Measurements from ENCODE around the gene PIGM.
"Not testable (repeated sequence)": the region's sequence is repeated elsewhere in the genome, so short reads cannot be mapped to it uniquely, and the experiment has no call there.

Gene PIGM

DNA sequence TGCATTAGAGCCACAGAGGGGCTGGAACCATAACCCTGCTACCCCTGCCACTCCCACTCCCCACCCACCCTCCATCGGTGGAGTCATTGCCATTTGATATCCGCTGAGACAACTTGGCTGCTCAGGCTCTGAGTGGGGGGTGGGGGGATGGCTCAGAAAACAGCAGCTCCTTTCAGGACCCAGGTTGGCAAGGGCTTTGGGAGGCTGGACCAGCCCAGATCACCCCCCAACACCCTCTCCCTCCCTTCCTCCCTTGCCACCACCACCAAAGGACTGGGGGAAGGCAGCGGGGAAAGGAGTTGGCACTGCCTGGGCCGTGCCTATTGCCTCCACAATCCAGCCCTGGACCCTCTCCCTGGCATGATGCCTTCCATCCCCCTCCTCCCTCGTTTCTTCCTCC lies 36.4 kb upstream of the PIGM start:
- no peak for FAIRE-seq

DNA sequence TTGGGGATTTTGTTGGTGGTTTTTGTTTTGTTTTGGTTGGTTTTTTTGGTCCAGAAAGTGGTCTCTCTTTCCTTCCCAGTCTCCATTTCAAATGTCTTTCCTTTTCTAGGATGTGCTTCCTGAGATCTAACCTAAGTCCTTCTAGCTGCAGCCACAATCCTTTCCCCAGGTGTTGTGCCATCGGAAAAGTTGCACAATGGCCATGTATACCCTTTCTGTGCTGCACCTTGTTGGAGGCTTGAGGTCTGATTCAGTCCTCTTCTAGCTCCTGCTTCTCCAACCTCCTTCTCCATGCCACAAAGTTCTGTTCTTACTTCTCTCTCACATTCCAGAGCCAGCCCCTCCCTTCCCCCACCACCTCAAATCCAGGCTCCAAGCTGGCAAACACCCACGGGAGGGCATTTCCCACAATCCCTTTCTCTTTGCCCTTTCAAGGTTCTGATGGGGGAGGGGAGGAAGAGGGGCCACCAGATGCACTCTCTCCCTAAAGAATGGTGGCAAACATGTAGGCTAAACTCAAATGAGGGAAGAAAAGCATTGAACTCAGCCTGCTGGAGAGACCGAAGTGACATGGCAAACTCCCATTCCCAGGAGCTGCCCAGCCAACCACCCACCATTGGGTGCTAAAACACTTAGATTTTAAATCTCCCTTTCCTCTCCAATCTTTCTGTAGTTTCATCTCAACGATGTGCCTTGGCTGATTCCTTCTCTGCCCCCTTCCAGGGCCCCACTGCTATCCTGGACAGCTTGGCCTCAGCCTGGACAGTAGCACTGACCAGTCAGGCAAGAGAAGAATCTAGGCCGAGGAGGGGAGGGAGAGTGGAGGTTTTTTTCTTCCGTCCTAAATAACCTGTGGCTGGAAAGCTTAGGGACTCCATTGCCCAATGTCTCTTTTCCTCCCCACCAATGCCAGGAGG lies 35.3 kb upstream of the PIGM start:
- TF ChIP-seq POLR2A (IDR thresholded peaks at IDR 0.05; ENCODE audit: low read depth, low read length): no peak
- DNase-seq (ENCODE audit: insufficient read length, low spot score): no peak
- no peak for FAIRE-seq

More for the DNA sequence above, 36.4 kb upstream of the PIGM start:
- no peak for DNase-seq (ENCODE audit: insufficient read length, low spot score)
- TF ChIP-seq POLR2A (IDR thresholded peaks at IDR 0.05; ENCODE audit: low read depth, low read length): no peak

GRCh38 chr1:160064746-160065145 lies 33.0 kb upstream of the PIGM start:
- no peak for DNase-seq (ENCODE audit: insufficient read length, low spot score)
- no peak for FAIRE-seq
- no peak for TF ChIP-seq POLR2A (IDR thresholded peaks at IDR 0.05; ENCODE audit: low read depth, low read length)

DNA sequence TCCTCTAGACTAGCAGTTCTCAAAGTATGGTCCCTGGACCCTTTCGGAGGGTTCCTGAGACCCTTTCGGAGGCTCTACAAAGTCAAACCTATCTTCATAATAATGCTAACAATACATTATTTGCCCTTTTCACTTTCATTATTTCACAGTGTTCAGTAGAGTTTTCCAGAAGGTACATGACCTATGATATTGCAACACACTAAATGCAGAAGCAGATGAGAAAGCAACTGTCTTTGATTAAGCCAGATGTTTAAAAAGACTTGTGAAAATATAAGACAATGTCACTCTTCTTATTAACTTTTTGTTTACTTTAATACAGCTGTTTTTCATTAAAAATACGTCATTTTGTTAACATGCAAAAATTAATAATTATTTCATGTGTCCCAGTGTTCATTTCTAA lies 32.4 kb upstream of the PIGM start:
- no peak for TF ChIP-seq POLR2A (IDR thresholded peaks at IDR 0.05; ENCODE audit: low read depth, low read length)
- FAIRE-seq (no peak), DNase-seq (ENCODE audit: insufficient read length, low spot score) (no peak)

DNA sequence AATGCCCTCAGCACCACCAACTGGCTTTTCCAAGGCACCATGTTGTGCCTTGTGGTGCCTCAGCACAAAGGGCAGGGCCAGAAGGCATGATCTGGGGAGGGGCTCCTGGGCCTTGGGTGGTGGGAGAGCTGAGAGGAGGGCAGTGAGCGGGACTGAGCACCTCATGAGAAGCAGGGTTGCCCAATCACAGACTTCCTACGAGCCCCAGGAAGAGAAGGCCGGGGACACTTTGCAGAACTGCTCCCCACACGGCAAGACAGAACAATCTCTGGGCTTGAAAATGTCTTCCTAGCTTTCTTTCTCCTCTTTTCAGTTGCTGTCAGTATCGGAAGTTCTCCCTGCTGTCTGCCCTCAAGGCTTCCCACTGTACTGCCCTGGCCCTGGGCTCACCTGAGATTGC lies 31.4 kb upstream of the PIGM start:
- DNase-seq (ENCODE audit: insufficient read length, low spot score) (no peak), FAIRE-seq (no peak)
- TF ChIP-seq POLR2A (IDR thresholded peaks at IDR 0.05; ENCODE audit: low read depth, low read length): no peak

GRCh38 chr1:160062230-160062532 lies 30.4 kb upstream of the PIGM start:
- FAIRE-seq: no peak
- no peak for DNase-seq (ENCODE audit: insufficient read length, low spot score)
- TF ChIP-seq POLR2A (IDR thresholded peaks at IDR 0.05; ENCODE audit: low read depth, low read length): no peak

DNA sequence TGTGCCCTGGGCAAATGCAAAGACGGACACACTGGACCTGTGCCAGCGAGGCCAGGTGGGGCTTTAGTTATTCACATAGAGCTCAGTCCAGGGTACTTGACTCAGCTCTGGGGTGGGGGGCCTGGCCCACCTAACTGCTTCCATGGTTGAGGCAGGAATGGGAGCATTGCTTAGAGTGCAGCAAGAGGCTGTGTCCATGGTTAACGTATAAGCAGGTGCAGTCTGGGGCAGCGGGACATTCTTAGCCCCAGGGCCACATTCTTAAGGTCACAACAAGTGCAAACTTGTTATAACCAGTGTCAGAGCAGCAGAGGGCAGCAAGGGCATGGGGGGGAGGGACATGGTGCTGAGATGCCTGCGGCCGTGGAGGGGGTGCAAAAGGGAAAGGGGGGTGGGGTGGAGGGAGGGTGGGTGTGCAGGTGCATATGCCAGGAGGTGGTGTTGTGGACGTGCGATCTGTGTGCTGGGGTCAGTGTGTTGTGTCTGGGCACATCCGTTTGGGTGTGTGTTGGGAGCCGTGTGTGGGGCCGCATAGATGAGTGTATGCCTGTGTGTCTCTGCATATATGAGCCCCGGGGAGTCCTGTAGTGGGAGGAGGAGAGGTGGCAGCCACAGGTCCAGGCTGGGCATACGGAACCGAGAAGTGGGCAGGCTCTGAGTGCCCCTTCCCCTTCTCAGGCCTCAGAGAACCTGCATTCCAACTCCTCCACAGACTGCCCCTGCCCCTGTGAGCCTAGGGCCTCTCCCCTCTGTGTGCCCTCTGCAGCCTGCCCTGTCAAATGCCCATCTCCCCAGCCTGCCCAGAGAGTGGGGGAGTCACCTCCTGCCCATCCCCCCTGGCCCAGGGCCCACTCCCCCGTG lies 29.8 kb upstream of the PIGM start:
- FAIRE-seq: no peak
- no peak for TF ChIP-seq POLR2A (IDR thresholded peaks at IDR 0.05; ENCODE audit: low read depth, low read length)
- no peak for DNase-seq (ENCODE audit: insufficient read length, low spot score)

GRCh38 chr1:160058087-160058486 lies 26.3 kb upstream of the PIGM start:
- TF ChIP-seq POLR2A (IDR thresholded peaks at IDR 0.05; ENCODE audit: low read depth, low read length): no peak
- no peak for DNase-seq (ENCODE audit: insufficient read length, low spot score)
- FAIRE-seq: no peak

GRCh38 chr1:160056648-160057169 lies 24.9 kb upstream of the PIGM start:
- TF ChIP-seq POLR2A (IDR thresholded peaks at IDR 0.05; ENCODE audit: low read depth, low read length): no peak
- no peak for FAIRE-seq
- DNase-seq (ENCODE audit: insufficient read length, low spot score): no peak

- FAIRE-seq: no peak
- TF ChIP-seq POLR2A (IDR thresholded peaks at IDR 0.05; ENCODE audit: low read depth, low read length): no peak
Measured at GRCh38 chr1:160053548-160054365, 22.0 kb upstream of the PIGM start.

GRCh38 chr1:160052936-160053335 lies 21.1 kb upstream of the PIGM start:
- no peak for FAIRE-seq
- DNase-seq (ENCODE audit: insufficient read length, low spot score): no peak
- TF ChIP-seq POLR2A (IDR thresholded peaks at IDR 0.05; ENCODE audit: low read depth, low read length): no peak

More at GRCh38 chr1:160053548-160054365, 22.0 kb upstream of the PIGM start:
- DNase-seq (ENCODE audit: insufficient read length, low spot score): no peak

GRCh38 chr1:160050619-160051018 lies 18.8 kb upstream of the PIGM start:
- no peak for DNase-seq (ENCODE audit: insufficient read length, low spot score)
- no peak for FAIRE-seq
- no peak for TF ChIP-seq POLR2A (IDR thresholded peaks at IDR 0.05; ENCODE audit: low read depth, low read length)

DNA sequence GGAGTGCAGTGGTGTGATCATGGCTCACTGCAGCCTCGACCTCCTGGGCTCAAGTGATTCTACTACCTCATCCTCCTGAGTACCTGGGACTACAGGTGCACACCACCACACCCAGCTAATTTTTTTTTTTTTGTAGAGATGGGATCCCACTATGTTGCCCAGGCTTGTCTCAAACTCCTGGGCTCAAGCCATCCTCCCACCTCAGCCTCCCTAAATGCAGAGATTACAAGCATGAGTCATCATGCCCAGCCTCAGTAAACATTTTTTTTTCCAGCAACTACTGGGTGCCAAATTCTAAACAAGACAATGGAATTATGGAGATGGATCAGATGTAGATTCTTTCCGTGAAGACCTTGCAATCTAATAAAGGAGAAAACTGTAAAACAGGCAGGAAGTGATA lies 18.4 kb upstream of the PIGM start:
- DNase-seq (ENCODE audit: insufficient read length, low spot score); FAIRE-seq: not testable (repeated sequence)

DNA sequence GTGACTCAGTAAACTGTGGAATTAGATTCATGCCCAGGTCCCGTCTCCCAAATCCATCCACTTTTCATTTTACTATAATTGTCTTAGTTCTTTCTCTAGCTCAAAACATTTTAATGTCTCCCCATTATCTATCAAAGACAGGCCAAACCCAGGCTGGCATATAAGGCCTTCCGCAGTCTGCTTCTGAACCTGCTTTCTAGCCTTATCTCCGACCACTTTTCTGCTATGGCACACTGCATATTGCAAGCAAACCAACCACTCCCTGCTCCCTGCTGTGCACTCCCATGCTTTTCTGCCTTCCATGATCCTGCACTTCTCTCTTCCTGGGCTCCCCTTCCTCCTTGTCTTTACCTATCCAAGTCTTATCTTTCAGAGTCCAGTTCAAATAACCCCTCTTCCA lies 17.3 kb upstream of the PIGM start:
- DNase-seq (ENCODE audit: insufficient read length, low spot score): no peak
- no peak for TF ChIP-seq POLR2A (IDR thresholded peaks at IDR 0.05; ENCODE audit: low read depth, low read length)
- no peak for FAIRE-seq
